MM.1S (cell line): ENCODE results near the gene SELENOF.

ENCODE experiments used
- CTCF ChIP-seq: fragments of 300-600 bp; sonication (generic); IDR thresholded peaks from 2 replicates; pipeline ENCODE4 v1.5.1; 2016; ENCODE audit warnings: antibody characterized with exemption, low read length, mixed read lengths
- EZH2phosphoT487 ChIP-seq: fragments of 300-600 bp; sonication (generic); IDR thresholded peaks from 2 replicates; pipeline ENCODE4 v1.6.1; 2018; ENCODE audit warnings: antibody characterized with exemption, low read length

- TF ChIP-seq CTCF (no peak), EZH2phosphoT487 (no peak)
Observed at GRCh38 chr1:86916752-86917151, 2.8 kb upstream of the SELENOF start.
